GM12891 (cell line): ENCODE results near the gene GSPT1.
"Not testable (repeated sequence)": the region's sequence is repeated elsewhere in the genome, so short reads cannot be mapped to it uniquely, and the experiment has no call there.

Source experiments
- DNase-seq: peaks from one replicate; pipeline ENCODE4 v3.0.0; 2011; ENCODE audit warnings: low spot score; ENCODE audit not compliant: insufficient read length
- FAIRE-seq: peaks from 2 replicates; lab custom pipeline; 2011; peaks lifted over from hg19 to GRCh38; lab: Jason Lieb, UNC
- PAX5 ChIP-seq: IDR thresholded peaks from 2 replicates; pipeline ENCODE4 v1.6.1; 2011; ENCODE audit warnings: low read length, moderate library complexity, mild to moderate bottlenecking; ENCODE audit not compliant: insufficient read depth, severe bottlenecking
- POLR2A ChIP-seq: IDR thresholded peaks from 2 replicates; pipeline ENCODE4 v1.6.1; 2011; ENCODE audit warnings: low read depth, low read length, control low read depth
- POLR2AphosphoS5 ChIP-seq: IDR thresholded peaks from 2 replicates; pipeline ENCODE4 v1.6.1; 2011; ENCODE audit warnings: low read depth, low read length, control low read depth
- POU2F2 ChIP-seq: IDR thresholded peaks from 2 replicates; pipeline ENCODE4 v1.6.1; 2011; ENCODE audit warnings: low read depth, mild to moderate bottlenecking, control low read depth, low read length, moderate library complexity
- SPI1 ChIP-seq: IDR thresholded peaks from 2 replicates; pipeline ENCODE4 v1.6.1; 2011; ENCODE audit warnings: low read depth, low read length, control low read depth
- TAF1 ChIP-seq: IDR thresholded peaks from 2 replicates; pipeline ENCODE4 v1.6.1; 2011; ENCODE audit warnings: low read depth, low read length, control low read depth

The GSPT1 gene

DNA sequence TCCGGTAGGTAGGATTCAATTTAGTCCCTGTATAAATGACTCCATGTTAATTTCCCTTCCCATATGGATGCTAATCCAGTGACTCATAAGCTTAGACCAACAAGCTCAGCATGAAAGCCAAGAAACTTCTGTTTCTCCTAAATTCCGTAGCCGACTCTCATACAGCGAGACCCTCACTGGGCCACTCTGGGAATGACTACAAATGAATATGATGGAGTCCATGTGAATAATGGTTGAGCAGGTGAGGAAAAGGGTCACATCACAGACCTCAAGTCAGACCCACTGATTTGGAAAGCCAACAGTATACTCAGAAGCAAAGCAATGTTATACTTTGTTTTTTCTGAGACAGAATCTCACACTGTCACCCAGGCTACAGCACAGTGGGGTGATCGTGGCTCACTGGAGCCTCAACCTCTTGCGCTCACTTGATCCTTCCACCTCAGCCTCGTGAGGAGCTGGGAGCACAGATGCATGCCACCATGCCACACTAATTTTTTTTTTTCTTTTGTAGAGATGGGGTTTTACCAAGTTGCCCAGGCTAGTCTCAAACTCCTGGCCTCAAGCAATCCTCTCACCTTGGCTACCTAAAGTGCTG lies 79.0 kb downstream of the GSPT1 start:
- DNase-seq (no peak), FAIRE-seq (no peak)
- TF ChIP-seq PAX5 (no peak), TAF1 (no peak), POLR2A (no peak; the same call in 1 of the 2 replicates), POU2F2 (no peak), SPI1 (no peak), POLR2AphosphoS5 (peak; percentile 60; the same call in 1 of the 2 replicates)

DNA sequence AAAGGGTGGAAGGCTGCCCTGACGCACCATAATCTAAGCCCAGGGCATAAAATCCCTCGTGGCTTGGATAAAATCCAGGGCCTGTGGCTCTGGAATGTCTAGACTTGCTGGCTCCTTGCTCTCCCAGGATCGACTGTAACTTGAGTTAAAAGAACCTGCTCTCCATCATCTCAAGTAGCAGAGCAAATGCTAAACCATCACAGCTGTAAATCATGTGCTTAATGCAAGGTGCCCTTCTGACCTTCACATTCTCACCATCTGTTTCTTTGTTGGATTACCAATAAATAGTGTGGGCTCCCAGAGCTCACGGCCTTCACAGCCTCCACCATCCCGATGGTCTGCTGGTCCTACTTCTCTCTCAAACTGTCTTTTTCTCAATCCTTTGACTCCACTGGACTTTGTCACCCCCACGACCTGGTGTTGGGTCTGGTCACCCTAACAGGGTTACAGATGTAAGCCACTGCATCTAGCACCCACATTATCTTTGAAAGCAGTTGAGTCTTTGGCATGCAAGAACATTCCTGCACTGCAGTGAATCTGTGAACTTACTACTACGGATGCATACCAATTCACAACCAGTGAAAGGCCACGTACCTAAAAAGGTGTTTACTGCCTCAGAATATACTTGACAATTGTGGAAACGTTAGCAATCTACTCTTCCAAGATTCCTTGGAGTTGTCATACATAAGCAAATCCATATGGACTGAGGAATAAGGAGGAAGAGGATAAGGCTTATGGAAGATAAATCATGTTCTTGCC lies 79.7 kb downstream of the GSPT1 start:
- DNase-seq (no peak), FAIRE-seq (no peak)
- TF ChIP-seq POLR2A (peak; percentile 28; the same call in 1 of the 2 replicates), POLR2AphosphoS5 (no peak; the same call in 1 of the 2 replicates)

- TF ChIP-seq POLR2AphosphoS5 (no peak), POLR2A (no peak), PAX5 (no peak), POU2F2 (no peak), TAF1 (no peak), SPI1 (no peak)
- FAIRE-seq (no peak), DNase-seq (no peak)
These were observed 80.4 kb downstream of the GSPT1 start for GRCh38 chr16:11835309-11835708.

GRCh38 chr16:11833951-11834695 lies 81.6 kb downstream of the GSPT1 start:
- DNase-seq, result no peak
- TF ChIP-seq TAF1 (no peak), POLR2A (no peak), SPI1 (no peak), POU2F2 (no peak), POLR2AphosphoS5 (no peak)
- no peak for FAIRE-seq

- FAIRE-seq (no peak), DNase-seq (no peak)
- no peak for TF ChIP-seq POU2F2
- no peak for TF ChIP-seq PAX5
- TF ChIP-seq TAF1, result no peak
- no peak for TF ChIP-seq SPI1
- no peak for TF ChIP-seq POLR2AphosphoS5
- TF ChIP-seq POLR2A, result no peak
These were observed 87.1 kb downstream of the GSPT1 start for GRCh38 chr16:11828696-11829095.

- DNase-seq, FAIRE-seq: not testable (repeated sequence)
These were observed 90.1 kb downstream of the GSPT1 start for GRCh38 chr16:11825520-11826165.

DNA sequence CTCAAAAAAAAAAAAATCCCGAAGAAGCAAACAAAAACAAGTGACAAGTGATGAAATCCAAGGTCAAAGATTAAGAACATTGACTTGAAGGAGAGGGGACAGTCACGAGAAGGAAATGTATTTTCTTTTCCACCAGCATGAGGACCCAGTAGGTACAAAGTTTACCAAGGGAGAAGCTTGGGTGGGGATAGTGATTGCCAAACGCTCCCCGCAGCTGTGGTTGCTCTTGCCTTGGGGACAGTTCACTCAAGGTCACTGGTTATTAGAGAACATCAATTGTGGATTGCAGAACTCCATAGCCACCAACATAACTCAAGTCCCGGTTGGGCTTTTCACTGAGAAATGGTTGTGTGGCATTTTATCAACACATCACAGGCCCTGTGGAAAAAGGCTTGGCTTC lies 91.4 kb downstream of the GSPT1 start:
- TF ChIP-seq PAX5 (no peak), POLR2A (no peak), TAF1 (no peak), POLR2AphosphoS5 (no peak), POU2F2 (no peak), SPI1 (no peak)
- FAIRE-seq (no peak), DNase-seq (no peak)

- not testable (repeated sequence) for FAIRE-seq, DNase-seq
These were observed 92.1 kb downstream of the GSPT1 start for GRCh38 chr16:11823645-11824044.

DNA sequence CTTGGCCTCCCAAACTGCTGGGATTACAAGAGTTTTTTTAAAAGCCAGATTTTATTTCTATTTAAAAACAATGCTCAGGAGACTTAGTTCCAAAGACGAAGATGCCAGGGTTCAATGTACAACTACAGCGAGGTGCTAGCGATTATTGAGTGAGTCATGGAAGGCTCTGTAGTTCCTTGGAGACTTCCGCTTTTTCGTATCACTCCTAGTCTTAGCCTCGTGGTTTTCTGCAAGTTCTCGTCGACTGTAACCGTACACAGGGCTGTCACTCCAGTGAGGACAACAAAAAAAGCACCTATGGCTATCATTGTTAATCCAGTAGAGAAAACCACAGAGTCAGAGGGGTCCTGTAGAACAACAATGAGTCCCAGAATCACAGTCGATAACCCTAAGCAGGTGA lies 96.0 kb downstream of the GSPT1 start:
- no peak for DNase-seq
- FAIRE-seq, result no peak
- TF ChIP-seq POU2F2, result no peak
- no peak for TF ChIP-seq POLR2AphosphoS5
- no peak for TF ChIP-seq PAX5
- TF ChIP-seq TAF1, result no peak

DNA sequence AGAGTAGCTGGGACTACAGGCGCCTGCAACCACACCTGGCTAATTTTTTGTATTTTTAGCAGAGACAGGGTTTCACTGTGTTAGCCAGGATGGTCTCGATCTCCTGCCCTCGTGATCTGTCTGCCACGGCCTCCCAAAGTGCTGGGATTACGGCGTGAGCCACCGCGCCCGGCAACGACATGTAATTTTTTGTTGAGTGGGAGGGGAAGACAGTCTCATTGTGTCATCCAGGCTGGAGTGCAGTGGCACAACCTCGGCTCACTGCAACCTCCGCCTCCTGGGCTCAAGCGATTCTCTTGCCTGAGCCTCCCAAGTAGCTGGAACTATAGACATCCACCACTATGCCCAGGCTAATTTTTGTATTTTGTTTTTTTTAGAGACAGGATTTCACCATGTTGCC lies 96.8 kb downstream of the GSPT1 start:
- not testable (repeated sequence) for FAIRE-seq, DNase-seq
